Activated T-helper 17 cell treated with anti-CD3 and anti-CD28 coated beads, Interleukin-2, amount 50 U/mL, for 72 hours (primary cell): ENCODE data around the gene CAMKMT. TPM values are rescaled to one million over a fixed set of nuclear protein-coding genes. Genes with fewer than 3 reads are reported as not detected.

Source experiments
- ATAC-seq: fragments of 150-1000 bp; cut with Tn5 transposase; replicated peaks from 2 replicates; pipeline ENCODE4 v1.10.0; 2021; ENCODE audit warnings: mild to moderate bottlenecking, moderate library complexity
- H3K27ac Mint-ChIP-seq: one replicate; pipeline ENCODE4 v1.8.0; 2022; ENCODE audit warnings: mixed read lengths
- H3K27me3 Mint-ChIP-seq: one replicate; pipeline ENCODE4 v1.8.0; 2022; ENCODE audit warnings: mixed read lengths
- H3K36me3 Mint-ChIP-seq: one replicate; pipeline ENCODE4 v1.8.0; 2022; ENCODE audit warnings: low read depth, mild to moderate bottlenecking, mixed read lengths
- H3K4me1 Mint-ChIP-seq: one replicate; pipeline ENCODE4 v1.8.0; 2022; ENCODE audit warnings: mixed read lengths
- H3K4me3 Mint-ChIP-seq: one replicate; pipeline ENCODE4 v1.8.0; 2022; ENCODE audit warnings: mild to moderate bottlenecking, mixed read lengths
- H3K9me3 Mint-ChIP-seq: one replicate; pipeline ENCODE4 v1.8.0; 2022; ENCODE audit warnings: mixed read lengths
- total RNA-seq, 2 donors: library from RNA; stranded (reverse); gene quantifications; one replicate each; pipeline ENCODE4 v1.2.3, GENCODE V29; 2022

Gene CAMKMT
- total RNA-seq, 2 donors from 2014 or later: 13.4 TPM

DNA sequence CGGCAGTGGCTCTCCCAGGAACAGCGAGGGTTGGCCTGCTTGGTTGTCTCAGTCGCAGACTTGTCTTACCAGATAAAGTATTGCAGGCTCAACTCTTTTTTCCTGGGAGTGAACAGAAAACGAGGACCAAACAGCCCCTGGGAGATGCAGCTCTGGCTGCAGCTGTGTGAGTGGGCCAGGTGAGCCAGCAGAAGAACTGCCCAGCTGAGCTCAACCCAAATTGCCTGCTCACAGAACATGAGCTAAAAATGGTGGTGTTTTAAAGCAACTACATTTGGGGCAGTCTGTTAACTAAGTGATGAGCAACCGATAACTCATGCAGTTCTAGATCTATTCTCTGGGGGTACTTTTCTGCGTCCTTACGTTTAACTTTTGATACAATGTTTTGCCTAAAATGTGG is 418.7 kb downstream of the CAMKMT start:
- Mint-ChIP-seq H3K36me3 (no peaks in the 10 kb centered on the region), H3K27me3 (no peaks in the 10 kb centered on the region), H3K9me3 (no peaks in the 10 kb centered on the region), H3K4me3 (no peak overlapping the region), H3K27ac (no peak overlapping the region), H3K4me1 (no peaks in the 10 kb centered on the region)
- no peak for ATAC-seq

DNA sequence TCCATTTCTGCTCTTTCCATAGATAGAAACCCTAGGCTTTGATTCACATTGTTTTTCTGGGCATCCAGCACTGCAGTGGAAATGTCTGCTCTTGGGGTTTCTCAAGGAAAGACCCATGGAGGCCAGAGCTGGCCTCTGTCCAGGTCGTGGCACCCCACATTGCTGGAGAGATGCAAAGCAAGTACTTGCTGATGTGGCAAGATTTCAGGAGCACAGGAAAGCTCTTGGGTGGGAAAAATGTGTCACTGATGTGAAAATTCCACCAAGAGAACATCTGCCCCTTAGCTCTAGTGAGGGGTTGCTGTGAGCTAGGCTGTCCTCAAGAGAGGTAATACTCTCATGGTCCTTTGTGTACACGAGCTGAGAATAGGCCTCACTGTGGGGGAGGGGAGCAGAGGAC is 423.7 kb downstream of the CAMKMT start:
- H3K4me3 Mint-ChIP-seq: no peak overlapping the region
- no peaks in the 10 kb centered on the region for H3K36me3 Mint-ChIP-seq
- H3K27me3 Mint-ChIP-seq: peaks cover 3% of the 10 kb centered on the region
- H3K27ac Mint-ChIP-seq: no peak overlapping the region
- no peaks in the 10 kb centered on the region for H3K9me3 Mint-ChIP-seq
- H3K4me1 Mint-ChIP-seq: no peaks in the 10 kb centered on the region
- ATAC-seq: no peak

DNA sequence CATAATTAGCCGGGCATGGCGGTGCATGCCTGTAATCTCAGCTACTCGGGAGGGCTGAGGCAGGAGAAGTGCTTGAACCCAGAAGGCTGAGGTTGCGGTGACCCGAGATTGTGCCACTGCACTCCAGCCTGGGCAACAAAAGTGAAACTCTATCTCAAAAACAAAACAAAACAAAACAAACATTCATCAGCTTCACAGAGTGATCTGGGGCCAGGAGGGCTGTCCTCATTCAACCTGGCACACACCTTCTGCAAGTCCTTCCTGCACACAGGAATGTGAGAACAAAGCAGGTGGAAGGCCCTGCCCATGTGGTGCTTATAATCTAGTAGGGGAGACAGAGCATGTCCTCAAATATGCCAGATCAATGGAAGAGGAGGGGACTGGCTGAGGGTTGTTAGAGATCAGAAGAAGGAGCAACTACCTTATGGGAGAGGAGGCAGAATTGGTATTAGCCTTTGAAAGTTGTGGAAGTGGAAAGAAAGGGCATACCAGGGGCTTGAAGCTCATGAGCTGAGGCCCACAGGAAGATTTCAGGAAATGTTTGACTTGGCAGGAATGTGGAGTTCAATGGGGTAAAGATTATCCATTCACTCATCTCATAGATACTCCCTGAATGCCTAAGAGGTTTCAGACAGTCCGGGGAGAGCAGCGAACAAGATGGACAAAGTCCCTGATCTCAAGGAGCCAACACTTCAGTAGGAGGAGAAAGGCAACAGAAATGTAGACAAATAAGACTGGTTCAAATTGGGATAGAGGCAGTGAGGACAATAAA is 424.5 kb downstream of the CAMKMT start:
- Mint-ChIP-seq H3K4me3 (no peak overlapping the region), H3K9me3 (no peaks in the 10 kb centered on the region), H3K4me1 (no peaks in the 10 kb centered on the region), H3K27me3 (peaks cover 3% of the 10 kb centered on the region), H3K27ac (no peak overlapping the region), H3K36me3 (no peaks in the 10 kb centered on the region)
- no peak for ATAC-seq

DNA sequence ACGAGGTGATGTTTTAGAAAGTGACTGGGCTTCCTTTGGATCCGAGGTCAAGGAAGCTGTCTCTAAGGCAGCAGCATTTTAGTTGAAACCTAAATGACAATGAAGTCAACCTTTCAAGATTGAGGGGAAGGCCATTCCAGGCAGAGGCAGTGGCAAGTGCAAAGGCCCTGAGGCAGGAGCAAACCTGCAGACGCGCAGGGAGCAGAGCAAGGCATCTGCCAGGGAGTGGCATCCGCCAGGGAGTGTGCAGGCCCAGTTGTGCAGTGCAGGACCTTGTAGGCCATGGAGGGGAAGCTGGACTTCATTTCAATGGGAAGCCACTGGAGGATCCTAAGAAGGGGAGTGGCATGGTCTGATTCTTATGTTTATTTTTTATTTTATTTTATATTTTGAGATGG is 425.1 kb downstream of the CAMKMT start:
- no peaks in the 10 kb centered on the region for H3K36me3 Mint-ChIP-seq
- H3K4me1 Mint-ChIP-seq: no peaks in the 10 kb centered on the region
- no peak for ATAC-seq
- H3K27me3 Mint-ChIP-seq: peaks cover 7% of the 10 kb centered on the region
- H3K9me3 Mint-ChIP-seq: no peaks in the 10 kb centered on the region
- no peak overlapping the region for H3K27ac Mint-ChIP-seq
- no peak overlapping the region for H3K4me3 Mint-ChIP-seq

DNA sequence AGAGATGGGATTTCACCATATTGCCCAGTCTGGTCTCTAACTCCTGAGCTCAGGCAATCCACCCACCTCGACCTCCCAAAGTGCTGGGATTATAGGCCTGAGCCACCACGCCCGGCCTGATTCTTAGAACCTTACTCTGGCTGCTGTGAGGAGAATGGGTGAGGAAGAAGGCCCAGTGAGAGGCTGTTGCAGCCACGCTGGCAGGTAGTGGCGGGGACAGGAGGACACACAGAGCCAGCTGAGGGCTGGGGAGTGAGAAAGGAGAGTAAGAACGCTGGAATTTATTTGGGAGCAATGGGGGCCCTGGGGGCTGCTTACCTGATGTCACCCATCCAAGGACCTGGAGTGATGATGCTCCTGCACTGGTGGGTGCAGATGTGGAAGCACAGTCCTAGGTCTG is 425.9 kb downstream of the CAMKMT start:
- Mint-ChIP-seq H3K4me3 (no peak overlapping the region), H3K27me3 (peaks cover 12% of the 10 kb centered on the region), H3K36me3 (no peaks in the 10 kb centered on the region), H3K9me3 (peaks cover 5% of the 10 kb centered on the region), H3K27ac (no peak overlapping the region), H3K4me1 (no peaks in the 10 kb centered on the region)
- no peak for ATAC-seq

DNA sequence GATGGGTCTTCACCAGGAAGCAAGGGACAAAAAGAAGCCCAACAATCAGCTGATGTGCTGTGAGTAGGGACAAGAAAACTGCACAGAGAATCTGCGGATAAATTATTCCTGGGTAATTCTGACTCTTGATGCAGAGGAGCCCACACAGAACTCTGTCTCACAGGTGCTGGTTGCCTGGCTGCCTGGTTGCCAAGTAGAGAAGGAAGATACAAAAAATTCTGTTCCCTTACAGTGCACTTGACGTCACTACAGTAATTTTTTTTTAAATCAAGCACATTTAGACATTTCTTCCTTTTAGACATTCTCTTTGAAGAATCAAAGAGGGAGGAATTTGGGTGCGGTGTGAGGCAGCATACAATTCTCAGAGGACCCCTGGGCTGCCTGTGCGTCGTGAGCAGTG is 427.7 kb downstream of the CAMKMT start:
- Mint-ChIP-seq H3K27ac (no peak overlapping the region), H3K36me3 (no peaks in the 10 kb centered on the region), H3K4me3 (no peak overlapping the region), H3K9me3 (peaks cover 5% of the 10 kb centered on the region), H3K27me3 (peaks cover 20% of the 10 kb centered on the region), H3K4me1 (no peaks in the 10 kb centered on the region)
- no peak for ATAC-seq

DNA sequence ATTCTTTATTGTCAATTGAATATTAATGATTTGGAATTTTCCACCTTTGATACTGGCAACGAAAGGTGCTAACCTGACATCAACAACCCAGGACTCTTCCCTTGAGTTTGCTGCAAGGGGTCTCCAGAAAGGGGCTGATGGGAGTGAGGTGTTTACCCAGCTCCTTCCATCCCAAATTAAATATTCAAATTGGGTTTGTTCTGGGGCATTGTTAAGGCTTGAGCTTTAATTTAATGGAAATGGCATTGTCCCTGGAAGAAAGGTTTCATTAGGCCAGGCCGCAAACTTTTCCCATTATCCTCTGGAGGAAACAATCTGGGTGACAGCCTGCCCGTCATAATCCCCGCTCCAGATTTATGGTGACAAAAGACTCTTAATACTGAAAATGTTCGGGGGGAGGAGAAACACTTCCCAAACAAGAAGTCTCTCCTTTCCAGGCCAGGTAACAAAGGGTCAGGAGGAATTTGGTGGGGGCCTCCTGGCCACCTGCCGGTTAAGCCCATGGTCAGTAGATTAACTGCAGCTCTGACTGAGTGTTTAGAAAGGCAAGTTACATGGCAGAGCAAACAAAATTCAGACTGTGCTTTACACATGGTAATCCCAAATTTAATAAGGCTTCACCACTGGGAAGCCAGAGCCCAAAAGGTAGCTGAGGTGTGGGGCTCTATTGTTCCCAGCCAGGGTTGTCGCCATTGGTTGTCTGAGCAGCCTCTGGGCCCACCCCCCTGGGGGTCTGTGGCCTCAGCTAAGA is 428.4 kb downstream of the CAMKMT start:
- H3K27me3 Mint-ChIP-seq: peaks cover 26% of the 10 kb centered on the region
- H3K4me3 Mint-ChIP-seq: no peak overlapping the region
- H3K9me3 Mint-ChIP-seq: peaks cover 5% of the 10 kb centered on the region

DNA sequence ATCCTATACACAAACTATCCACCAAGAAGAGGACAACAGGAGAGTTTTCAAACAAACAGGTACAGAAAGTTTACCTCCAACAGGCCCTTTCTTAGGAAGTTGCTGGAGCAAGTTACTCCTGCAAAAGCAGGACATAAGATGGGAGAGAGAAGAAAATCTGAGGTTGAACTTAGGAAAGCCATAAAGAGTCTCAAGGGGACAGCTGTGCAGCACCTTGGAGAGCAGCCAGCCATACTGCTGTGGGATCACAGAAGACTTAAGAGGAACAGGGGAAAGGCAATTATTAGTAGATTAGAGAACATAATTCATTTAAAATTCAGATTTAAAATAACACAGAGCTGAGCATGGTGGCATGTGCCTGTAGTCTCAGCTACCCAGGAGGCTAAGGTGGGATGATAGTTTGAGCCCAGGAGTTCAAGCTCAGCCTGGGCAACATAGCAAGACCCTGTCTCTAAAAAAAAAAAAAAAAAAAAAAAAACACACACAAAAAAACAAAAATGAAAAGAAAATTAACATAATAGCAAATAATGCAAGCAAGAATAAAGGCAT is 431.6 kb downstream of the CAMKMT start:
- Mint-ChIP-seq H3K36me3 (no peaks in the 10 kb centered on the region), H3K4me3 (no peak overlapping the region)
- no peak for ATAC-seq

More for the DNA sequence above, 428.4 kb downstream of the CAMKMT start:
- Mint-ChIP-seq H3K4me1 (no peaks in the 10 kb centered on the region), H3K36me3 (no peaks in the 10 kb centered on the region), H3K27ac (no peak overlapping the region)
- no peak for ATAC-seq

DNA sequence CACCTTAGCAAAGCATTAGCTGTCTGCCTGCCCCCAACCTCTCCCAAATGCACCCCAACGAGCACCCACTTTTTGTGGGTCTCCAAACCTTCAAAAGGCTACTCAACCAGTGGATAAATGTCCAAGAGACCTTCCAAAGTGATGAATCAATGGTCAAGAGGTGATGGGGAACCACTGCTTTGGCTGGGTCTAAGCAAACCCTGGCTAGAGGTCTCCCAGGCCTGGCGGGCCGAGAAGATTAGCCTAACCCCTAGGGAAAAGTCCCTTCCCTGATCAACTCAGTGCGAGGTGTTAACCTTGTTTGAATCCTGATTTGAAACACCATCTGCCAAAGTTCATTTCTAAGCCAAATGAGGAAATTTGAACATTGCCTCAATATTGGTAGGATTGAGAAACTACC is 435.0 kb downstream of the CAMKMT start:
- no peaks in the 10 kb centered on the region for H3K4me1 Mint-ChIP-seq
- H3K4me3 Mint-ChIP-seq: no peak overlapping the region
- peaks cover 61% of the 10 kb centered on the region for H3K27me3 Mint-ChIP-seq
- no peaks in the 10 kb centered on the region for H3K36me3 Mint-ChIP-seq
- no peak for ATAC-seq
- no peak overlapping the region for H3K27ac Mint-ChIP-seq
- H3K9me3 Mint-ChIP-seq: peaks cover 5% of the 10 kb centered on the region

More for the DNA sequence above, 431.6 kb downstream of the CAMKMT start:
- Mint-ChIP-seq H3K9me3 (peaks cover 5% of the 10 kb centered on the region), H3K4me1 (no peaks in the 10 kb centered on the region), H3K27me3 (peaks cover 41% of the 10 kb centered on the region), H3K27ac (no peak overlapping the region)

DNA sequence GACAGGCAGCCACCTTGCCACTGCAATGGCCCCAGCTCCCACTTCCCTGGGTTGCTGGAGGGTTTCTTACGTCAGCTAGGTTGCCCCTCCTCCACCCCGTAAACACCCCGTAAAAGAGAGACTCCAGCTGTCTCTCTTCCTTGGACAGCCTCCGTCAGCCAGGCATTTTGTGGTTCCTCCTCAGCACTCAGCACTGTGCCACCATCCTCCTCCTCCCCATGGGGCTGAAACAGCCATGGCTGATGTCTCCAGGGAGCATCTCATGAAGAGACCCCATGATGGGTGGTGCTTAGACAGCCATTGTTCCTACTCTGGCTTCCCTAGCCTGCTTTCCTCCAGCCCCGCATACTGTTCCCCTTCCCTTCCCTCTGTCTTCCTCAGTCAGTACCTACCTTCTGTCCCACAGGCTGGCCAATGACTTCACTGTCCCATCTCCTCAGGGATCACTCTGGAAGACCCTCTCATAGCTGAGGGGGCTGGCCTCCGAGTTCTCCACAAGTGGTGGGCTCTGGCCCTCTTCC is 436.5 kb downstream of the CAMKMT start:
- no peaks in the 10 kb centered on the region for H3K36me3 Mint-ChIP-seq

DNA sequence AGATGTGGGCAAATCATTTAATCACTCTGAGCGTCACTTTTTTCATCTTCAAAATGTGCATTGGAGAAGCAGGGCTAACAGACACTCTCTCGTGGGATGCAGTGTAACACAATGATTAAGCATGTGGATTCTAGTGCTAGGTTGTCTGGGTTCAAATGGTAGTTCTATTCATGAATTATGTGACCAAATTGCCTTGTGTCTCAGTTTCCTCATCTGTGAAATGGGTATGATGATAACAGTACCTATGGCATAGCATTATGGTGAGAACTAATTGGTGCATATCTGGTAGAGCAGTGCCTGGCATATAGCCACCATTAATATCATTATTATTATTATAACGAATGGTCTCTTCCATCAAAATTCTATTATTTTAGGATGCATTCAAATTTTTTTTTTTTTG is 437.4 kb downstream of the CAMKMT start:
- no peak for ATAC-seq
- Mint-ChIP-seq H3K4me3 (no peak overlapping the region), H3K36me3 (no peaks in the 10 kb centered on the region), H3K4me1 (no peaks in the 10 kb centered on the region), H3K27ac (no peak overlapping the region), H3K27me3 (peaks cover 63% of the 10 kb centered on the region), H3K9me3 (no peaks in the 10 kb centered on the region)

More for the DNA sequence above, 436.5 kb downstream of the CAMKMT start:
- H3K9me3 Mint-ChIP-seq: no peaks in the 10 kb centered on the region
- H3K27ac Mint-ChIP-seq: no peak overlapping the region
- peaks cover 58% of the 10 kb centered on the region for H3K27me3 Mint-ChIP-seq
- H3K4me3 Mint-ChIP-seq: no peak overlapping the region
- H3K4me1 Mint-ChIP-seq: no peaks in the 10 kb centered on the region
- ATAC-seq: no peak

DNA sequence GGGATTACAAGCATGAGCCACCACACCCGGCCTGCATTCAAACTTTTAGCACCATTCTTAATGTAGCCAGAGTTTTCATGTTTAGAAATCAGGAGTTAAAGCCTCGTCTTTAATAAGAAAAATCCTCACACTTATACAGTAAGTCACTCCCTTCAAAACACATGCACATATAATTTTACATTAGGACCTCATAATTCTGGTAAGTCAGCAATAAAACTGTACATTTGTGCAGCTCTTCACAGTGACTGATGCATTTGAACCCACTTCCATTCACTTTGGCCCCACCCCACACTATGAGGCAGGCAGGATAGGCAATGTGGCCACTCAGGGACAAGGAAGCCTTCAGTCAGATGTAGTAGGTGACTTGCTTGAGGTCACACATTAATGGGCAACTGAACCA is 438.0 kb downstream of the CAMKMT start:
- H3K4me1 Mint-ChIP-seq: no peaks in the 10 kb centered on the region
- no peak overlapping the region for H3K27ac Mint-ChIP-seq
- ATAC-seq: no peak
- no peaks in the 10 kb centered on the region for H3K36me3 Mint-ChIP-seq
- H3K27me3 Mint-ChIP-seq: peaks cover 66% of the 10 kb centered on the region
- H3K4me3 Mint-ChIP-seq: no peak overlapping the region
- no peaks in the 10 kb centered on the region for H3K9me3 Mint-ChIP-seq

DNA sequence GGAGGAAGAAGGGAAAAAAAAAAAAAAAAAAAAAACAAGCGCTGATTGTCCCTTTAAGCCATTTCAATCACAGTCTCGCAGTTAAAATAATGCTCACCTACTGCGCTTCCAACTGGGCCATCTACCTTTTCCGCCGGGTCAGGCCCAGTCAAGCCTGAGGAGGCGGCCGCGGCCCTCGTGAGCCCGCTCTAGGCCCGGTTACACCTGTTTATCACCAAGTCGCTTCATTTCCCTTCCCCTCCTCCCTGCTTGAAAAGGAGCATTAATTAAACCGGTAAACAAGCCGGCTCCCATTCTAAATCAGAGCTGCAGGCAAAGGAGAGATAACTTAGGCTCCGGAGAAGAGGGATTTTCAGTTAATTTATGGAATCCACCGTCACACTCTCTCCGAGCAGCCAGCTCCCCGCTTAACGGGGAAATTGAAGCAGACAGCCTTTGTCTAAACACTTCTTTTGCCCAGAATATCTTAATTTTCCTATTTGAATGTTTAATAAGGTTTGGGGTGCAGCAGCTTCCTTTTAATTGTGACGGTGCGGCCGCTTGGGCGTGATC is 439.6 kb downstream of the CAMKMT start:
- Mint-ChIP-seq H3K4me3 (no peak overlapping the region), H3K27ac (no peak overlapping the region), H3K27me3 (peaks cover 74% of the 10 kb centered on the region), H3K4me1 (no peaks in the 10 kb centered on the region), H3K36me3 (no peaks in the 10 kb centered on the region), H3K9me3 (no peaks in the 10 kb centered on the region)
- ATAC-seq: no peak

DNA sequence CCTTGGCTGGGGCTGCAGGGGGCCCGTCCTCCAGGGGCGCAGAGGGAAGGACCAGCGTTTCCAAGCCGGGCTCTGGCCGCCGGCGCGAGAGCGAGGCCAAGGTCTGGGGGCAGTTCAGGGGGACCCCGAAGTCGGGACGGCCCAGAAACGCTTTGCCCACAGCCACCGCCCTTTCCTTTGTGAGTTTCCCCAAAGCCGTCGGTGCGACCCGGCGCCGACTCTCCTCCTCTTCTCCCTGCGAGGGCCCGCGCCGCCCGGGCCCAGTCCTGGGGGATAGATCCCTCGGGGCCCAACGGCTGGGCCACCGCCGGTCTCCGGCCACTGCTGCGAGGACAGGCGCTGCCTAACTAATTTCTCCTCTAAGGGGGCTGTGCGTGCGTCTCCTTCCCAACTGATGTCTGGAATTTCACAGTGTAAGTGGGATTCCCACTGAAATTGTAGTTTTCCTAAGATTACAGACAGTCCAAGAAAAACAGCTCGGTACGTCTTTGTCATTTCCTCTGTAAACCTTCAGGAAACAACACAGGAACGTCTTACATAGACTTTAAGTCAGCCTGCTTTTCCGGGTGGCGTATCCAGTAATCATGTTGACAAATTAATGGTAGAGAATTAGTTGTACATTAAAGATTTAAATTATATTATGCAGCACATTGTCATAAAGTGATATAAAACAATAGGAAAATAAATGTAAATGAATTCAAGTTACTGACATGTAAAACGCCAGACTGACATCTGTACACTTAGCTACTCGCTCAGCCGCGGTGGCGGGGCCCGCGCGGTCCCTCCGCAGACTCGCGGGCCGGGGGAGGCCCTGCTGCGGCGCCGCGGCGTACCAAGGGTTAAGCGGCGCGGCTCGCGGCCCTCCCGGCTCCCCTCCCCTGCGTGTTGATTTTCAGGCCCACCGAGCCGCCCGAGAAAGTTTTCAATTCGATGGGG is 440.4 kb downstream of the CAMKMT start:
- no peak for ATAC-seq
- H3K9me3 Mint-ChIP-seq: no peaks in the 10 kb centered on the region

More for the DNA sequence above, 440.4 kb downstream of the CAMKMT start:
- no peaks in the 10 kb centered on the region for H3K36me3 Mint-ChIP-seq
- no peaks in the 10 kb centered on the region for H3K4me1 Mint-ChIP-seq
- no peak overlapping the region for H3K27ac Mint-ChIP-seq
- peak overlapping the region; percentile 47 for H3K4me3 Mint-ChIP-seq
- H3K27me3 Mint-ChIP-seq: peaks cover 81% of the 10 kb centered on the region
